Stimulated activated CD8-positive, alpha-beta memory T cell treated with anti-CD3 and anti-CD28 coated beads, Interleukin-7, amount 100 ng/mL, for 4 hours (primary cell): Measurements from ENCODE around the gene GPN1.
A peak's percentile ranks its signal among the peaks of the same experiment; 100 is the strongest.
"Not testable (repeated sequence)": the region's sequence is repeated elsewhere in the genome, so short reads cannot be mapped to it uniquely, and the experiment has no call there.

Experiments used
- DNase-seq, 2 donors: peaks; one replicate each; pipeline ENCODE4 v3.0.0-alpha.2; 2020; ENCODE audit warnings: low read depth in 2 of 2

Gene GPN1

GRCh38 chr2:27671235-27671634, 42.4 kb downstream of the GPN1 start:
- no peak for DNase-seq

GRCh38 chr2:27672723-27673486, 44.1 kb downstream of the GPN1 start:
- DNase-seq: no peak

GRCh38 chr2:27680571-27680970, 51.7 kb downstream of the GPN1 start:
- DNase-seq: no peak

- DNase-seq: no peak
Measured at GRCh38 chr2:27681841-27682240, 53.0 kb downstream of the GPN1 start.

GRCh38 chr2:27682334-27682771, 53.5 kb downstream of the GPN1 start:
- not testable (repeated sequence) for DNase-seq

GRCh38 chr2:27683390-27684071, 54.7 kb downstream of the GPN1 start:
- DNase-seq: peak; percentile 54 to 78

GRCh38 chr2:27685006-27685405, 56.2 kb downstream of the GPN1 start:
- DNase-seq: not testable (repeated sequence)

- no peak for DNase-seq
Measured at GRCh38 chr2:27685577-27685976, 56.7 kb downstream of the GPN1 start.

- DNase-seq: no peak
Measured at GRCh38 chr2:27687232-27687631, 58.4 kb downstream of the GPN1 start.

- DNase-seq: no peak
Measured at GRCh38 chr2:27689424-27689823, 60.6 kb downstream of the GPN1 start.

GRCh38 chr2:27690052-27690451, 61.2 kb downstream of the GPN1 start:
- DNase-seq: no peak

GRCh38 chr2:27697660-27698059, 68.8 kb downstream of the GPN1 start:
- no peak for DNase-seq
